ENCODE results near the gene DLGAP1. TPM values are rescaled to one million over a fixed set of nuclear protein-coding genes. Genes with fewer than 3 reads are reported as not detected.
A peak's percentile ranks its signal among the peaks of the same experiment; 100 is the strongest.

Gene DLGAP1
- total RNA-seq, 1 experiment from 2014 or later = not detected

DNA sequence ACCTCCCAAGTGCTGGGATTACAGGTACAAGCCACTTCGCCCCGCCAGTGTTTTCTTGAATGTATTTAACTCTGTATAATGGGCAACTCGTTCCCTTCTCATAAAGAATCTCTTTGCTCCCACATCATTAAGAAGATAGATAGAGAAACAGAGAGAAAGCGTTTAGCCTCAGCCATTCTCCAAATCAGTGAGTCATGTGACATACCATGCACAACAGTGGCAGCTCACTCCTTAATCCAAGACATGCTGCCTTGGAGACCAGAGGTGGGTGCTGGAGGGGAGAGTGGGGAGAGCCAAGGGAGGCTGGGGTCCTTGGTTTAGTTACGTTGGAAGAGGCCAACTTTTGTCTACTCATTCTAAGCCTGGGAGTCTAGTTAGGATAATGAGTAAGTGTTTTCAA, 950.5 kb downstream of the DLGAP1 start:
- DNase-seq (ENCODE audit: low read depth) = no peak

DNA sequence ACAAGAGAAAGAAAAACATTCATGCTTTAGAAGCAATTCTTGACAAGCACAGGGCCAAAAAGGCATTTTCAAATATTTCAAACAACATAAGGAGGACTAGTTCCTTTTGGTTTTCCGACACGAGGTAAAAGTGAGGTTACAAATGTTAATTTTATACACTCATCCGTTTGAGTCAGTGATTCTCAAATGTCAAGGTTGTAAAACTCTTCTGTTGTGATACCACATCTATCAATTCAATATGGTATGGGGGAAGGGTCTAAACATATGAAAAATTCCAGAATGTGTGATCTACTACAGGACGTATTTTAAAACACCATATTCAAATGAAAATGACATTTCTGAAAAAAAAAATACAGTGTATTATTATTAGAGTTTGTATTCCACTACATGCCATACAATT, 952.5 kb downstream of the DLGAP1 start:
- DNase-seq (ENCODE audit: low read depth) = no peak

DNA sequence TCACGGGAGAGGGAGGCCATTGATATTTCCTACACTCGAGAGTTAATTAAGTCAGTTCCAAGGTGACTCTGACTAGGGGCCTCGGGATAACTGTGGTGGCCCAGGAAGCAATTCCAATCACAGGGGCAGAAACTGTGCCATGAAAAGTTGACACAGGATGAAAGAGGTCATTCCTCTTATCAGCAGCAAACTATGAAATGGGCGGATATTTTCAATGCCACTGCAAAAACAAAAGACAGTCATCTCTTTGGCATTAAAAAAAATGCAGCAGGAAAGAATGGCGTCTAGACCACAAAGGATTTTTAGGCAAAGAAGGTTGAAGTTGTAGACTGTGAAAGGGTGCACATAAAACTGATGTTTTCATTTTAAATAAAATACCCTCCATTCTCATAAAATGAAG, 955.1 kb downstream of the DLGAP1 start:
- DNase-seq (ENCODE audit: low read depth) = peak; percentile 21

DNA sequence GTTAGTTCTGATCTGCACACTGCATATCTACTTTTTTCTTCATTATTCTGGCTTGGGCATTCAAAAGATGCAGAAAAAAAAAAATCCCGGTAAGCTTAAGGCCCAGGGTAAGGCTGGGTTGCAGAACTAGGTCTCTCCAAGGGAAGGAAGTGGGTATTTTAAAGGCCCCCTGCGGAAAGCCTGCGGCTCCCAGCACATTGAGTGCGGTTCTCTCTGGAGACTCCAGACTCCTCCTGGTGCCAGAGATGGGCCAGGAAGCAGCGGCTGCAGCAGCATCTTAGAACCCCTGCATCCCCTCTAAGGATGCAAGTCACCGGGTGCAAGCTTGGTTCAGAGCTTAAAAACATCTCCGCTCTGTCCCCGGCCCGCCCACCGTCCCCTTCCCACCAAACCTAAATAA, 955.6 kb downstream of the DLGAP1 start:
- no peak for DNase-seq (ENCODE audit: low read depth)

DNA sequence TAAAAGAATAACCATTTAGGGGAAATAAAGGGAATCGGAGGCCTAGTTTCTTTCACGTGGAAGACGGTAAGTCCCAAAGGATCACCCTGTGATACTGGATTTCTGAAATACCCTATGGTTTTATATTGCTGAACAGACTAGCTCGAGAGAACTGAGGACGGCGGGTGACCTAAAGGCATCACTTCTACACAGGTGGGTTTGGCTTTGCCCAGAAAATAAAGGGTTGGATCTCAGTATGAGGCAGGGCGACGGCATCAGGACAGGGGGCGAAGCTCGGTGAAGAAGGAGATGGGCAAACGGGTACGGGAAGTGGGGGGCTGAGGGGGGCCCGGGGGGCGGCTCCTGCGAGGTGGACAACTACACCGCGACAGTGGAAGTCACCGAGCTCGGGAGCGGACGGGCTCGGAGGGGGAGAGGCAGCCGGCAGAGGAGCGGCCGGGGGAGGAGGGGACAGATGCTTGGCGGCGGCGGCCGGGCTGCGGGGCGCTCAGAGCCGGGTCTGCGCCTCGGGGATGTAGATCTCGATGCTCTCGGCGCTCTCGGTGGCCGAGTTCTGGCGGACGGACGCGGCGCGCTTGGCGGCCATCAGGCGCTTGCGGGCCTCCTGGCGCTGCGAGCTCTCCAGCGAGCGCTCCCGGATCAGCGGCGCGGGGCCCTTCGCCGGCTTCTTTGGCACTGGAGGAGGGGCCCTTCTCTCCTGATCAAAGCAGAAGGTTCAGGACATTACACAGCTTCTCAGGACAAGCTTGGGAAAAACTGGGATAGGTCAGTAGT, 956.2 kb downstream of the DLGAP1 start:
- no peak for DNase-seq (ENCODE audit: low read depth)

DNA sequence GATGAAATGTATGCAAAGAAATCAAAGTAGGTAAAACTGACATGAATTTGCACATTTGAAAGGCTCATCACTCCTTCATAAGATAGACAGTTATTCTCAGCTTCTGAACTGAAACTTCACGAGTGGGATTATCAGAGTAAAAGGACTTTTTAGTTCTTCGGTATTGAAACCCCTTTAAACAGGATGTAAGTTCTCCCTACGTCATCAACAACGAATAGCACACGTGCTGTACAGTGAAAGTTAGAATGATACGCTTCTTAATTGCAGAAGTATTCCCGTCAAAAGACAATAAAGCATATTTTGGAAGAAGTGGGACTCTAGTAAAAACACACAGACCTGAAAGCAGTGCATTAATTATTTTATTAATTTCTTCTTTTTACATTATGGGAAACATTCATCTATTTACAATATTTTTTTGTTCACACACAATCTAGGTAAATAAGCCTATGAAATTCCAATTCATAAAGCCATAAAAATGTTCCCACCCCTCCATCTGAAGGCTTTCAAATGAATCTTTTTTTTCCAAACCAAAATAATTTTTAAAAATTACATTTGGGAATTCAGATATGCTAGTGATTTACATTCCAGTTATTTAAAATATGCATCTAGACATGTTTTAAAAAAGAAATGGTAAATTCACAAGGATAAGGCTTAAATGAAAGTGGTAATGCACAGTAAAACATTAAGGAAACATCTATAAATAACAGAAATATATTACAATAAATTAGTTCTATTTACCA, 959.2 kb downstream of the DLGAP1 start:
- no peak for DNase-seq (ENCODE audit: low read depth)

DNA sequence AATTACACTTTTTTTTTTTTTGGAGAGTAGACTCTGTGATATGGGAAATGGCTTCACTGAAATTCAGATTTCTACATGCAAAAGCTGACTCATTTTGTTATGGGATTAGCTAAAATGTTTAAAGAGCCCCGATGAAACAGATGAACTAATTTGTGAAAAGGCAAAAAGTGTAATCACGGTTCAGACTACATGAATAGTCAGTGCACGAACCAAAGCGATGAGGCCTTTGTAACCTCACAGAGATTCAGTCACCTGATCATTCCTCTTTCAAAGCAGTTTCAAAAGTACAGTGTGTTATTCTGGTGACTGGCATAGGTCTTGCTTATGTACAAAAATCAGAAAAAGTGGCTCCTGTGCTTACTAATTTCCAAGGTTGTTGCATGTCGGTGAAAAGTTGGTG, 960.5 kb downstream of the DLGAP1 start:
- no peak for DNase-seq (ENCODE audit: low read depth)

DNA sequence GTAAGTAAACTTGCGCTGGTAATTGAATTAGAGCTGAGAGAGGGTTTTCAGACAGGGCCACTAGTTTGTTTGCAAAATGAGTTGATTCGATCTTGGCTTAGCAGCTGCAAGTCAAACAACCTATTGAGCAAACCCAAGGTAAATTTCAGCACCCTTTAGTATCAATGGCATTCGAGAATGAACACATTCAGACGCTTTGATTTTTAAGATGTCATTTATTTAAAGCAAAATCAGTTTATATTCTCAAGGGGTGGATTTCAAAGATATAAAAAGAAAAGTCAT, 960.9 kb downstream of the DLGAP1 start:
- no peak for DNase-seq (ENCODE audit: low read depth)

DNA sequence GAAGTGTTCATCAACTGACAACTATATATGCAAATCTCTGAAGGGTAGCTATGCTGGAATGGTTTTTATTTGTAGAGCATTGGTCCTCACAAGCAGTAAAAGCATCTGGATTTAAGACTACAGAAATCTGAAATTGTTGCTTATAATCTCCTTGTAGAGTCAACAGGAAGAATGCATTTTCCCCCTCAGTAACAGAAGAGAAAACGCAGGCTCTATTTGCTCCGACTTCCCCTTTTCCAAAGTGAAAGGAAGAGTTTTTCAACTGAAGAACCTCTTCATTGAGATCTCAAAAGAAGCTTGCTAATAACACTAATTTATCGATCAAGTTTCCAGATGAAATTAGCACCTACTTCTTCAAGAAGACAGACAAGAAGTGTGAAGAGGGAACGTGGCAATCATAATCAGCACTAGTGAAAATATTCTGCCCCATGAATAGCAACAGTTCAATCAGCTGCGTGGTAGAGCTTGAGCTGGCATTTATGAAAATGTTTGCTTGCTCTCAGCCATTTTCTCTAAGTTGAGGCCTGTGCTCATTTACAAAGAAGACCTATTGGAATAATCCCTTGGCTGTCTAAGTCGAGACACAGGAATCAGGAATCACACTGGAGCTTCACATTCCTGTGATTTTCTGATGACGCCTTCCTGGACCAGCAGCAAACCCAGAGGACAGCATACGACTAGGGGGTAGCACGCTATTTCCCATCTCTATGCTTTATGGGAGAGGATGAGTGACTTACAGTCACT, 961.4 kb downstream of the DLGAP1 start:
- no peak for DNase-seq (ENCODE audit: low read depth)

DNA sequence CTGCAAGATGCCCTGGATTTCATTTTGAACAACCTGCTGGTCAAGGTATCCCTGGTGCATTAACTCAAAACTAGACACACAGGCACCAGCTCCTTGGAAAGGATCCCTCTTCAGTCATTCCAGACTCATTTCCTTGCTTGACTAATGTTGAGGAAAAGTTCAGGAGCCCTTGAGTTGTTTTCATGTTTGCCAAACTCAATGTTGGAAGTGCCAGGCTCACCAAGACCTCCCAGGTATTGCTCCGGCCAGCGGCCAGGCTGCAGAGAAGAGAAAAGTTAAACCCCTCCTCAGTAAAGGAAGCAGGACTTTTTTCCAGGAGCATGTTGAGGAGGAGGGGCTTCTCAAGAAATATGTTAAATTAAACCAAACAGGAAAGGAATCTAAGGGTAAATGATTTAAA, 962.4 kb downstream of the DLGAP1 start:
- no peak for DNase-seq (ENCODE audit: low read depth)

DNA sequence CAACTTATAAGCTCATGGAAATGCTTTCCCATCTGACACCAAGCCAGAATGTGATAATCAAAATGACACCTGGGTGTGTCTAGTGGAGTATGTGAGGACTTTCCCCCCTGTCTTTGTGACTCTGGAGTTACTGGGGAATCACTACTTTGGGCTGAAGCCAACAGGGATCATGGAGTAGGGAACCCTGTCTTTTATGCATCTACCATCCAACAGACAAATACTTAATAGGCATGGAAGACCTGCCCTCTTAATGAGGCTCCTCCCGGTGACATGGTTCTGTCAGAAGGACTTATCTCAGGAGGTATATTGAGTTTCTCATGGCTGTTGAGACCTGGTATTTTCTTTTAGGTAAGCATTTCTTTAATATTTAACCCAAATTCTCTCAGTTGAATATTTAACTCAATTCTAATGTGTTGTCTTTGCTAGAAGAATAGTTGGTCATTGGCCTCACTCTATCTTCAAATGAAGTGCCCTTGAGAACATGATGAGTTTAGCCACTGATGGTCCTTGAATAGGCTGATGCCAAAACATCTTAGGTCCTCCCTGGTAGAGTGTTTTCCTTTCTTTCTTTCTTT, 963.0 kb downstream of the DLGAP1 start:
- DNase-seq (ENCODE audit: low read depth) = no peak

DNA sequence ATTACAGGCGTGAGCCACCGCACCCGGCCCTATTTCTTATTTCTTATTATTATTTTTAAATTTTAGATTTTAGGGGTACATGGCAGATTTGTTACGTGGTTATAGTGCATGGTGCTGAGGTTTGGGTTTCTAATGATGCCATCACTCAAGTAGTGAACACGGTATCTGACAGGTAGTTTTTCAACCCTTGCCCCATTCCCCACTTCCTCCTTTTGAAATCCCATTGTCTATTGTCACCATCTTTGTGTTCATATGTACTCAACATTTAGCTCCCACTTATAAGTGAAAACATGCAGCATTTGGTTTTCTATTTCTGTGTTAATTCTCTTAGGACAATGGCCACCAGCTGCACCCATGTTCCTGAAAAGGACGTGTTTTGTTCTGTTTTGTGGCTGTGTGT, 965.6 kb downstream of the DLGAP1 start:
- no peak for DNase-seq (ENCODE audit: low read depth)

DNA sequence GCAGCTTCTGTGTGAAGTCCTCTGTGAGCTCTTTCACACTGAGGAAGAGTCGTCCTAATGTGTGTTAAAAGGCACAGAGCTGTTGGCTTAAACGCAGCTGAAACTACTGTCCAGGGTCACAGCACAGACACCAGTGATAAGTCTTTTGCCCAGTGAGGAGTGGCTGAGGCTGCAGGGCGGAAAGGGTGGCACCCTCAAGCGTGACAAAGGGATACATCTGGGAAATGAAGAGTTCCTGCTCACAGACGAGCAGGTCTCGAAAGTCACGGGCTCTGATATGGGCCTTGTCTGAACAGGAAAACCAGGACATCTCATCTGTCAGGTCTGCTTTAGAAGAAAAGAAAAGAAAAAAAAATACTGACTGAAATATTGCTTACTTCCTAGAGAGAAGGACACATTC, 968.6 kb downstream of the DLGAP1 start:
- no peak for DNase-seq (ENCODE audit: low read depth)

DNA sequence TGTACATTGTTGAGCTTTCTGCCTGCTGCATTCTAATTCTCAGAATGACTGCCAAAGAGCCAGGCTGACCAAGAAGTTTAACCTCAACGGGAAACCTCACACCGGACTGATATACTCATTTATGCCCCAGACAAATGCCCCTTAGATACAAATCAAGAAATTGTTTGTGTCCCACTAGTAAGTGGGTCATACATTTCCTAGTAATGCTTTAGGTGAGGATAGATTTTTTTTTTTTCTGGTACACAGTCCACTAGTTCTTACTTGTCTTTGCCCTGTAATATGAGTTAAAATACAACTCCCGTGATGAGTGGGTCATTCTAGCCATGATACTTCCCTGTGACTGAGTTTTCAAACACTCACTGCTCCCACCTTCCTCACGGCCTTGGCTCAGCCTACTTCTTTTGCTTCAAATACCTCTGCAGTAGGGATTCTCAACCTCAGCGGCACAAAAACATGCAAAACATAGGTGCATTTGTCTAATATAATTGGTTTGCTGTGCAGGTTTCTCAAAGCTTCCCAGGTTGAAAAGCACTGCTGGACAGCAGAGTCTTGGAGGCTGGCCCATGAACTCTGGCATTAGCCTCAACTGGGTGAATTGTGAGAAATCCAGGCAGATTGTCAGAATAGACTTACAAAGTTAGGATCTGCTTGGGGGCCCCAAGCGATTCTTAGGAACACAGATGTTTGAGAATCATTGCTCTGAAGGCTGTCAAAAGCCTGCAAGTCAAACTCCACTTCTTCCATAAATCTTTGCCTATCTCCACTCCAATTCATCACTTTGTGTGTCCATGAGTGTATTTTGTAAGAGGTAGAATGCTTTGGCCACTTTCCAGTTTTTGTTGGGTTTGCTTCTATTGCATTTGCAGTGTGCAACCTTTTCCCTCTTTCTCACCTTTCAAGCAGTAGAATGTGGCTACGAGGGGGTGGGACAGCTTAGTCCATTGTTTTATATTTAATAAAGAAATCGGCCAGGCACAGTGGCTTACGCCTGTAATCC, 969.7 kb downstream of the DLGAP1 start:
- DNase-seq (ENCODE audit: low read depth) = no peak

DNA sequence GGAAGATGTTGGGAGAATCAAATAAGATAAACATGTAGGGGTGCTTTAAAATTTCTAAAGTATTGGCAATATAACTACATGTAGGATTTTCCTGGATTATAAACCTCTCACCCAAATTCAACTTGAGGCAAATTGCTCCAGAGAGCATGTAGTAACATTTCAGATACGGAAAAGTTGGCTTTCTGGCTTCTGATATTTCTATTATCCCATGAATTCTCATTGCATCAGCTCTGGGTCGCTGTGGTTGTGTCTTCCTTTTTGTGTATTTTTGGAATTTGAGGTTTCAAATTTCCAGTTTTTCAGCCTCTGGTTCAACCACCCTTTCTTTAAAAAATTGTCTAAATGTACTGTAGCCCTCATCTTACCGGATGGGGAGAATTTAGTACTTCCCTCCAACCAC, 972.8 kb downstream of the DLGAP1 start:
- no peak for DNase-seq (ENCODE audit: low read depth)

DNA sequence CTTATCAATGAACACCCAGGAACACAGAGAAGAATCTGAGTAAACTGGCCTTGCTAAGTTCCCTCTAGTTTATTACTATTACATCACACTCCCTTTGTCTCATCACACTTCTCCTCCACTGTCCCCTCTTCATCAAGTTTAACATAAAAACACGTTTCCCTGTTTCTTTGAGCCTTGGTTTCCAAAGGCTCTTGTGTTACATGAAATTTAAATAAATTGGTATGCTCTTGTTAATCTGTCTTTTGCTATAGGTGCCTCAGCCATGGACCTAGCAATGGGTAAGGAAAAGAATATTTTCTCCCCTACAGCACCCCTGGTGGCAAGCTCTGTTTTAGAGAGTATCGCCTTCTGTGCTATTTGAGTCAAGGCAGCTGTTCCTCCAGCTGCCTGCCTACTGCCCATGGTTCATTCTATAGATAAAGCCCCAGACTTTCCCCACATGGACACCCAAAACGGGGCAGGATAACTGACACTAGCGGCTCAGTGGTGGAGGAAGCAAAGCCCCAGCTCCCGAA, 973.4 kb downstream of the DLGAP1 start:
- peak; percentile 25 for DNase-seq (ENCODE audit: low read depth)

DNA sequence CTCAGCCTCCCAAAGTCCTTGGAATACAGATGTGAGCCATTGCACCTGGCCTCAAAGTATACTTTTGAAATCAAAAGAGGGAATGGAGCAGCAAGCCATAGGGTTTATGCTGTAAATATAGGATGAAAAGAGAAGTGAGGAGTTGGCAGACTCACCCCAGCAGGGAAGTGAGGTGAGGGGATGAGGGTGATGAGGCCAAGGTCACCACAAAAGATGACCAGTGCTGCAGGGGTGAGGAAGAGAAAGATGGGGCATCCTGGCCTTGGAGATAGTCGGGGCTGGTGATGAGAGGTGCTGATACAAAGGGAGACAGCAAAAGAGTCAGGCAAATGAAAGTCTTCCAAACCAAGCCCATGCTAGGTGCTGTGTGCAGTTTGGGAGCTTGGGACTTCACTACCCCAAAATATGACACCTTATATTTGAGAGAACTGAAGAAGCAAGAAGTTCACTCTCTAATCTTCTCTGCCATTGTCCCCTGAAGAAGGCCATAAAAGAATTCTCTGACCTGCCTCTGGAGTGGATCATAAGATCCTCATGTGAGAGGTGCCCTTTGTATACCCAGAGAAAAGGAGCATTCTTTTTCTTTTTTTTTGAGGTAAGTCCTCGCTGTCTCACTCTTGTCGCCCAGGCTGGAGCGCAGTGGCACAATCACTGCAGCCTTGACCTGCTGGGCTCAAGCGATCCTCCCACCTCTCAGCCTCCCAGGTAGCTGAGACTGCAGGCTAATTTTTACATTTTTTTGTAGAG, 974.1 kb downstream of the DLGAP1 start:
- no peak for DNase-seq (ENCODE audit: low read depth)

DNA sequence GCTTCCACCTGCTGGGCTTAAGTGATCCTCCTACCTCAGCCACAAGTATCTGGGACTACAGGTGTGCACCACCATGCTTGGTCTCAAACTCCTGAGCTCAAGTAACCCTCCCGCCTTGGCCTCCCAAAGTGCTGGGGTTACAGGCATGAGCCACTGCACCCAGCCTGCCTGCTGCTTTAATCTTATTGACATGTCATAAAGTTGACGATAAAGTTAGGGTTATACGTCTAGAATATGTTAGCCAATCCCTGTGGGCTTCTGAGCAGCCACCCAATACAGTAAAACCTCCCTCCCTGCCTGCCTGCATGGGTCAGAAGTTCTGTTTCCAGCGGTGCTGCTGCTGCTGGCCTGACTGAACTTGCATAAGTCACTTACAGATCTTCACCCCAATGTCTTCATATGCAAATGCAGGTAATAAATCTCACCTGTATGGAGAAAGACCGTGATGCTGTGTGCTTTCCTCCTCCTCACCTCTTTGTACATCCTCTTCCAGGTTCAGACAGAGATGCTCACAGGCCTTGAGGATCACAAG, 975.1 kb downstream of the DLGAP1 start:
- no peak for DNase-seq (ENCODE audit: low read depth)

DNA sequence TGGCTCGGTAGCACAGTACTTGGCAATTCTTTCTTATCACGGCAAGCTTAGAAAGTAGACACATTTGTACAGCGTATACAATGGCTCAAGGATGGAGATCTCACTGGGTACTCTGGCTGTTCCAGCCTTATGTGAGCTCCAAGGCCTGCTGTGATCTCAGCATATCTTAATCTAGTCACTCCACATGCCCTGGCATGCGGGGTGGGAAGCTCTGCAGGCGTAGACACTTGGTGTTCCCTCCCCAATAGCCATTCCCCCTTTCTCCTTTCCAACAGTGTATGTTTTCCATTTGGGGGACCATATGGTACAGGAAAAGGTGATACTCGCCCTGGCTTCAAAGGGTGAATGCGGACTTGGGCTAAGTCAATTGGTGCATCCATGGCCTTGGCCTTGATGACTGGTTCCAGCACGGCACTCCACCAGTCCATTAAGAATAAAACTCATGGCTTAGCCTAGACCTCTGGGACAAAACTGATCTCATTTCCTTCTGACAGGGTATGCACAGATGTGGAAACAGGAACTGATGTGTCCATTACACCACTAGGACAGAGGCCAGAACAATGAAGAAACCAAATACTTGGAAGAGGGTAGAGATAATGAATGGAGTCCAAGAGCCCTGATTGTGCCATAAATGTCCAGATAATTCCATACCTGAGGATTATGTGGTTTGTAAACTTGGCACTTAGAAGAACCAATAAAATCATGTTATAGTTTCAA, 976.7 kb downstream of the DLGAP1 start:
- no peak for DNase-seq (ENCODE audit: low read depth)
